Measurements from ENCODE around the gene BCL2L12. TPM values are rescaled to one million over a fixed set of nuclear protein-coding genes. Genes with fewer than 3 reads are reported as not detected.
"Not testable (repeated sequence)": the region's sequence is repeated elsewhere in the genome, so short reads cannot be mapped to it uniquely, and the experiment has no call there.

BCL2L12 gene
- total and polyA plus RNA-seq, 12 donors, result 7.8 to 19.6 (median 9.8) TPM

DNA sequence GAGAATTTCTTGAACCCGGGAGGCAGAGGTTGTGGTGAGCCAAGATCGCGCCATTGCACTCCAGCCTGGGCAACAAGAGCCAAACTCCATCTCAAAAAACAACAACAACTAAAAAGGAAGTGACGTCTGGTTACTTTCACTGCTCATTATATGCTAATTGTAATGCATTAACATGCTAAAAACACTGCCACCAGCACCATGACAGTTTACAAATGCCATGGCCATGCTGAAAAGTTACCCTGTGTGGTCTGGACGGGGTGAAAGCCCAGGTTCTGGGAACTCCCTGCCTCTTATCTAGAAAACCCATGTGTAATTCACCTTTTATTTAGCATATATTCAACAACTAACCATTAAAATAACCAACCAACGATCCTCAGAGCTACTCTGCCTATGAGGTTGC lies 53.3 kb downstream of the BCL2L12 start:
- ATAC-seq, result no peak
- no peaks in the 10 kb centered on the region for H3K9me3 ChIP-seq
- H3K27ac ChIP-seq, result no peak overlapping the region
- peaks cover 0 to 14% (median 5%) of the 10 kb centered on the region in 9 donors for H3K4me1 ChIP-seq
- H3K27me3 ChIP-seq, result no peaks in the 10 kb centered on the region
- TF ChIP-seq, protein P1, sequence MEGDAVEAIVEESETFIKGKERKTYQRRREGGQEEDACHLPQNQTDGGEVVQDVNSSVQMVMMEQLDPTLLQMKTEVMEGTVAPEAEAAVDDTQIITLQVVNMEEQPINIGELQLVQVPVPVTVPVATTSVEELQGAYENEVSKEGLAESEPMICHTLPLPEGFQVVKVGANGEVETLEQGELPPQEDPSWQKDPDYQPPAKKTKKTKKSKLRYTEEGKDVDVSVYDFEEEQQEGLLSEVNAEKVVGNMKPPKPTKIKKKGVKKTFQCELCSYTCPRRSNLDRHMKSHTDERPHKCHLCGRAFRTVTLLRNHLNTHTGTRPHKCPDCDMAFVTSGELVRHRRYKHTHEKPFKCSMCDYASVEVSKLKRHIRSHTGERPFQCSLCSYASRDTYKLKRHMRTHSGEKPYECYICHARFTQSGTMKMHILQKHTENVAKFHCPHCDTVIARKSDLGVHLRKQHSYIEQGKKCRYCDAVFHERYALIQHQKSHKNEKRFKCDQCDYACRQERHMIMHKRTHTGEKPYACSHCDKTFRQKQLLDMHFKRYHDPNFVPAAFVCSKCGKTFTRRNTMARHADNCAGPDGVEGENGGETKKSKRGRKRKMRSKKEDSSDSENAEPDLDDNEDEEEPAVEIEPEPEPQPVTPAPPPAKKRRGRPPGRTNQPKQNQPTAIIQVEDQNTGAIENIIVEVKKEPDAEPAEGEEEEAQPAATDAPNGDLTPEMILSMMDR (IDR thresholded peaks at IDR 0.05), result no peak
- no peak for DNase-seq
- H3K36me3 ChIP-seq, result no peaks in the 10 kb centered on the region
- H3K4me3 ChIP-seq, result no peak overlapping the region
- intact Hi-C loops (cut with DNase I), result loop anchor here in 1 of 10 donors (5.0 kb wide), 1 partner anchor 48 kb away; the partner anchor contains the start of gene AP2A1
- 83 to 86% methylated on average over 6 of the region's 6 CpGs for WGBS, 2 donors

DNA sequence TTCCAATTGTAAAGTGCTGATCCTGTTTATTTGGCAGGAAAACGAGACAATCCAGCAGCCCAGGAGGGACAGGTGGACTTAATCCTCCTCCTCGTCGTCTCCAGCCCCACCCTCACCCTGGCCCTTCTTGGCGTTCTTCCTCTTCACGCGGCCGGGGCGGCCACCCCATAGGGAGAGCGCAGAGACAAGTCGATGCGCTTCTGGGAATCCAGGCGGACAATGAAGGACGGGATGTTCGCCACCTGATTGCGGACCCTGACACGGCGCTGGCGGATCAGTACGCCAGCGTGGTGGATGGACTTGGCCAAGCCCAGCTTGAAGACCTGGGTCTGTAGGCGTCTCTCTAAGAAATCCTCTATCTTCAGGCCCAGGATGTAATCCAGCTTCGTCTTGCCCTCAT lies 53.7 kb downstream of the BCL2L12 start:
- intact Hi-C loops (cut with DNase I), result loop anchor here in 1 of 10 donors (5.0 kb wide), 1 partner anchor 48 kb away; the partner anchor contains the start of gene AP2A1
- H3K27ac ChIP-seq, DNase-seq, H3K4me3 ChIP-seq, H3K36me3 ChIP-seq, H3K27me3 ChIP-seq, ATAC-seq, H3K9me3 ChIP-seq: not testable (repeated sequence)
- peaks cover 0 to 14% (median 5%) of the 10 kb centered on the region in 9 donors for H3K4me1 ChIP-seq
- 79 to 81% methylated on average over 22 of the region's 22 CpGs for WGBS, 2 donors

Small RNA genes lying within 50 kb of the gene (microRNA-seq; reads per million reads assigned to microRNA genes)
- gene MIR5088, result 0 to 0.51 reads per million in 2 donors

Other genes starting within 250 kb of the BCL2L12 start
- not detected for gene PTH2, start 242.5 kb upstream of the BCL2L12 start, total RNA-seq
- not detected for gene PTH2, start 242.5 kb upstream of the BCL2L12 start, polyA plus RNA-seq
- gene GFY, start 240.5 kb upstream of the BCL2L12 start, total RNA-seq, result not detected
- under 1 TPM in 1 of 2 donors, not detected in 1; 0.13 TPM for gene GFY, start 240.5 kb upstream of the BCL2L12 start, polyA plus RNA-seq
- 1 to 10 TPM in 4 of 10 donors, under 1 TPM in 6; 0.17 to 2.3 (median 0.86) TPM for gene SLC17A7, start 224.4 kb upstream of the BCL2L12 start, total RNA-seq
- 1 to 10 TPM in 1 of 2 donors, under 1 TPM in 1; 0.88 to 2.0 TPM for gene SLC17A7, start 224.4 kb upstream of the BCL2L12 start, polyA plus RNA-seq
- 10 to 100 TPM; 15.7 to 42.1 (median 25.7) TPM for gene PIH1D1, start 214.1 kb upstream of the BCL2L12 start, total RNA-seq
- gene PIH1D1, start 214.1 kb upstream of the BCL2L12 start, polyA plus RNA-seq, result 10 to 100 TPM; 32.5 to 60.0 TPM
- 10 to 100 TPM in 3 of 10 donors, 1 to 10 TPM in 7; 4.4 to 14.9 (median 7.4) TPM for gene ALDH16A1, start 212.7 kb upstream of the BCL2L12 start, total RNA-seq
- gene ALDH16A1, start 212.7 kb upstream of the BCL2L12 start, polyA plus RNA-seq, result 10 to 100 TPM; 17.8 to 19.9 TPM
- 10 to 100 TPM in 1 of 10 donors, 1 to 10 TPM in 9; 1.6 to 14.8 (median 3.1) TPM for gene FLT3LG, start 191.7 kb upstream of the BCL2L12 start, total RNA-seq
- 10 to 100 TPM in 1 of 2 donors, 1 to 10 TPM in 1; 4.2 to 14.0 TPM for gene FLT3LG, start 191.7 kb upstream of the BCL2L12 start, polyA plus RNA-seq
- gene RPL13A, start 178.3 kb upstream of the BCL2L12 start, total RNA-seq, result 1,000 to 10,000 TPM; 1,171 to 1,844 (median 1,328) TPM
- gene RPL13A, start 178.3 kb upstream of the BCL2L12 start, polyA plus RNA-seq, result 1,000 to 10,000 TPM; 1,376 to 2,740 TPM
- 1,000 to 10,000 TPM in 4 of 10 donors, 100 to 1,000 TPM in 6; 739 to 1,152 (median 854) TPM for gene RPS11, start 169.5 kb upstream of the BCL2L12 start, total RNA-seq
- gene RPS11, start 169.5 kb upstream of the BCL2L12 start, polyA plus RNA-seq, result 1,000 to 10,000 TPM; 2,102 to 3,642 TPM
- gene FCGRT, start 153.3 kb upstream of the BCL2L12 start, total RNA-seq, result 100 to 1,000 TPM in 2 of 10 donors, 10 to 100 TPM in 8; 49.0 to 175 (median 71.4) TPM
- 10 to 100 TPM; 63.2 to 83.6 TPM for gene FCGRT, start 153.3 kb upstream of the BCL2L12 start, polyA plus RNA-seq
- gene RCN3, start 137.9 kb upstream of the BCL2L12 start, total RNA-seq, result 10 to 100 TPM in 2 of 10 donors, 1 to 10 TPM in 8; 4.7 to 23.4 (median 6.1) TPM
- gene RCN3, start 137.9 kb upstream of the BCL2L12 start, polyA plus RNA-seq, result 10 to 100 TPM; 23.6 to 38.3 TPM
- gene NOSIP, start 85.4 kb upstream of the BCL2L12 start, total RNA-seq, result 10 to 100 TPM; 38.0 to 53.9 (median 45.1) TPM
- gene NOSIP, start 85.4 kb upstream of the BCL2L12 start, polyA plus RNA-seq, result 100 to 1,000 TPM in 1 of 2 donors, 10 to 100 TPM in 1; 82.6 to 120 TPM
- 1 to 10 TPM in 1 of 10 donors, under 1 TPM in 9; 0.34 to 1.0 (median 0.57) TPM for gene PRRG2, start 84.6 kb upstream of the BCL2L12 start, total RNA-seq
- gene PRRG2, start 84.6 kb upstream of the BCL2L12 start, polyA plus RNA-seq, result 1 to 10 TPM; 1.1 to 2.4 TPM
- gene PRR12, start 74.8 kb upstream of the BCL2L12 start, total RNA-seq, result 10 to 100 TPM; 11.2 to 19.2 (median 16.7) TPM
- gene PRR12, start 74.8 kb upstream of the BCL2L12 start, polyA plus RNA-seq, result 10 to 100 TPM in 1 of 2 donors, 1 to 10 TPM in 1; 5.2 to 11.1 TPM
- 100 to 1,000 TPM in 7 of 10 donors, 10 to 100 TPM in 3; 90.4 to 141 (median 113) TPM for gene RRAS, start 25.8 kb upstream of the BCL2L12 start, total RNA-seq
- gene RRAS, start 25.8 kb upstream of the BCL2L12 start, polyA plus RNA-seq, result 100 to 1,000 TPM; 208 to 215 TPM
- 10 to 100 TPM; 41.6 to 60.5 (median 45.2) TPM for gene SCAF1, start 23.7 kb upstream of the BCL2L12 start, total RNA-seq
- 10 to 100 TPM; 20.2 to 25.8 TPM for gene SCAF1, start 23.7 kb upstream of the BCL2L12 start, polyA plus RNA-seq
- 10 to 100 TPM; 22.3 to 39.4 (median 24.7) TPM for gene IRF3, start 76 bp upstream of the BCL2L12 start, total RNA-seq
- gene IRF3, start 76 bp upstream of the BCL2L12 start, polyA plus RNA-seq, result 10 to 100 TPM; 67.8 to 84.2 TPM
- gene PRMT1, start 11.3 kb downstream of the BCL2L12 start, total RNA-seq, result 100 to 1,000 TPM; 112 to 146 (median 127) TPM
- 100 to 1,000 TPM in 1 of 2 donors, 10 to 100 TPM in 1; 80.0 to 270 TPM for gene PRMT1, start 11.3 kb downstream of the BCL2L12 start, polyA plus RNA-seq
- under 1 TPM; 0.16 to 0.74 (median 0.47) TPM for gene ADM5, start 23.7 kb downstream of the BCL2L12 start, total RNA-seq
- 1 to 10 TPM; 1.1 to 1.6 TPM for gene ADM5, start 23.7 kb downstream of the BCL2L12 start, polyA plus RNA-seq
- gene CPT1C, start 25.2 kb downstream of the BCL2L12 start, total RNA-seq, result 1 to 10 TPM; 1.4 to 3.6 (median 1.9) TPM
- gene CPT1C, start 25.2 kb downstream of the BCL2L12 start, polyA plus RNA-seq, result 10 to 100 TPM in 1 of 2 donors, 1 to 10 TPM in 1; 4.8 to 10.7 TPM
- gene TSKS, start 97.4 kb downstream of the BCL2L12 start, total RNA-seq, result under 1 TPM in 8 of 10 donors, not detected in 2; 0.15 to 0.80 (median 0.36) TPM
- gene TSKS, start 97.4 kb downstream of the BCL2L12 start, polyA plus RNA-seq, result 1 to 10 TPM in 1 of 2 donors, under 1 TPM in 1; 0.64 to 3.4 TPM
- 100 to 1,000 TPM in 1 of 10 donors, 10 to 100 TPM in 9; 56.0 to 108 (median 62.6) TPM for gene AP2A1, start 101.1 kb downstream of the BCL2L12 start, total RNA-seq
- 10 to 100 TPM; 36.1 to 96.3 TPM for gene AP2A1, start 101.1 kb downstream of the BCL2L12 start, polyA plus RNA-seq
- 10 to 100 TPM; 11.4 to 20.8 (median 14.4) TPM for gene FUZ, start 147.4 kb downstream of the BCL2L12 start, total RNA-seq
- gene FUZ, start 147.4 kb downstream of the BCL2L12 start, polyA plus RNA-seq, result 10 to 100 TPM; 16.4 to 24.1 TPM
- 100 to 1,000 TPM in 1 of 10 donors, 10 to 100 TPM in 9; 39.7 to 110 (median 54.9) TPM for gene MED25, start 152.4 kb downstream of the BCL2L12 start, total RNA-seq
- gene MED25, start 152.4 kb downstream of the BCL2L12 start, polyA plus RNA-seq, result 100 to 1,000 TPM in 1 of 2 donors, 10 to 100 TPM in 1; 39.5 to 149 TPM
- 100 to 1,000 TPM in 3 of 10 donors, 10 to 100 TPM in 7; 67.8 to 137 (median 90.0) TPM for gene PTOV1, start 185.2 kb downstream of the BCL2L12 start, total RNA-seq
- gene PTOV1, start 185.2 kb downstream of the BCL2L12 start, polyA plus RNA-seq, result 100 to 1,000 TPM; 107 to 220 TPM
- 10 to 100 TPM; 24.0 to 43.9 (median 34.6) TPM for gene PNKP, start 201.6 kb downstream of the BCL2L12 start, total RNA-seq
- 10 to 100 TPM; 31.8 to 91.7 TPM for gene PNKP, start 201.6 kb downstream of the BCL2L12 start, polyA plus RNA-seq
- gene AKT1S1, start 211.4 kb downstream of the BCL2L12 start, total RNA-seq, result 10 to 100 TPM; 26.0 to 51.9 (median 32.4) TPM
- 10 to 100 TPM; 42.6 to 48.1 TPM for gene AKT1S1, start 211.4 kb downstream of the BCL2L12 start, polyA plus RNA-seq
- 10 to 100 TPM; 40.6 to 57.9 (median 50.6) TPM for gene TBC1D17, start 211.8 kb downstream of the BCL2L12 start, total RNA-seq
- gene TBC1D17, start 211.8 kb downstream of the BCL2L12 start, polyA plus RNA-seq, result 10 to 100 TPM; 30.4 to 41.7 TPM
- gene IL4I1, start 231.0 kb downstream of the BCL2L12 start, total RNA-seq, result 10 to 100 TPM in 1 of 10 donors, under 1 TPM in 7, not detected in 2; 0.26 to 26.9 (median 0.60) TPM
- under 1 TPM in 1 of 2 donors, not detected in 1; 0.33 TPM for gene IL4I1, start 231.0 kb downstream of the BCL2L12 start, polyA plus RNA-seq